OCI-LY7 (cell line): ENCODE results near the gene KRTAP10-8.

Source experiments
- CTCF ChIP-seq: fragments of 200-600 bp; sonication (generic); conservative IDR thresholded peaks from 2 replicates; pipeline ENCODE4 v1.5.1; 2014; ENCODE audit warnings: mild to moderate bottlenecking, antibody characterized with exemption, low read length, moderate library complexity, mixed read lengths
- EZH2phosphoT487 ChIP-seq: fragments of 200-600 bp; sonication (generic); IDR thresholded peaks from 2 replicates; pipeline ENCODE4 v1.6.1; 2018; ENCODE audit warnings: low read depth, borderline replicate concordance, mild to moderate bottlenecking, mixed run types, antibody characterized with exemption, low read length, moderate library complexity, mixed read lengths

- TF ChIP-seq CTCF (no peak), EZH2phosphoT487 (no peak)
Observed at GRCh38 chr21:44658913-44659595, 47.2 kb downstream of the KRTAP10-8 start.
